GM23248 (cell line): Measurements from ENCODE around the gene OR2V2. TPM values are rescaled to one million over a fixed set of nuclear protein-coding genes. Genes with fewer than 3 reads are reported as not detected.
"Not testable (repeated sequence)": the region's sequence is repeated elsewhere in the genome, so short reads cannot be mapped to it uniquely, and the experiment has no call there.

Source experiments
- DNase-seq: peaks from one replicate; pipeline ENCODE4 v3.0.0-alpha.2; 2015
- H2AFZ ChIP-seq: fragments of 200-600 bp; sonication (generic); 2 replicates; pipeline ENCODE4 v1.6.1; 2016; ENCODE audit warnings: antibody characterized with exemption
- H3F3A ChIP-seq: fragments of 200-600 bp; sonication (generic); 2 replicates; pipeline ENCODE4 v1.6.1; 2016; ENCODE audit warnings: mild to moderate bottlenecking, antibody characterized with exemption, mixed run types; ENCODE audit not compliant: insufficient read depth
- H3K27ac ChIP-seq: fragments of 200-600 bp; sonication (generic); 2 replicates; pipeline ENCODE4 v1.5.1; 2016; ENCODE audit warnings: mild to moderate bottlenecking
- H3K27me3 ChIP-seq: fragments of 200-600 bp; sonication (generic); replicated peaks from 2 replicates; pipeline ENCODE4 v1.6.1; 2016; ENCODE audit warnings: mild to moderate bottlenecking; ENCODE audit not compliant: insufficient read depth
- H3K36me3 ChIP-seq: fragments of 200-600 bp; sonication (generic); 2 replicates; pipeline ENCODE4 v1.6.1; 2016; ENCODE audit warnings: low read depth, mild to moderate bottlenecking
- H3K4me1 ChIP-seq: fragments of 200-600 bp; sonication (generic); 2 replicates; pipeline ENCODE4 v1.6.1; 2016; ENCODE audit warnings: mild to moderate bottlenecking; ENCODE audit not compliant: insufficient read depth
- H3K4me2 ChIP-seq: fragments of 200-600 bp; sonication (generic); one replicate; pipeline ENCODE4 v1.6.1; 2016; ENCODE audit warnings: mild to moderate bottlenecking; ENCODE audit not compliant: unreplicated experiment
- H3K4me3 ChIP-seq: fragments of 200-600 bp; sonication (generic); 2 replicates; pipeline ENCODE4 v1.5.1; 2016; ENCODE audit warnings: mild to moderate bottlenecking
- H3K79me2 ChIP-seq: fragments of 200-600 bp; sonication (generic); 2 replicates; pipeline ENCODE4 v1.6.1; 2016; ENCODE audit warnings: mild to moderate bottlenecking; ENCODE audit not compliant: insufficient read depth
- H3K9ac ChIP-seq: fragments of 200-600 bp; sonication (generic); 2 replicates; pipeline ENCODE4 v1.6.1; 2016; ENCODE audit warnings: mild to moderate bottlenecking
- H3K9me2 ChIP-seq: fragments of 200-600 bp; sonication (generic); 2 replicates; pipeline ENCODE4 v1.6.1; 2016; ENCODE audit warnings: mixed run types, mild to moderate bottlenecking, moderate library complexity; ENCODE audit not compliant: insufficient read depth
- H3K9me3 ChIP-seq: fragments of 200-600 bp; sonication (generic); one replicate; pipeline ENCODE4 v1.6.1; 2017; ENCODE audit warnings: low read depth
- H4K20me1 ChIP-seq: fragments of 200-600 bp; sonication (generic); 2 replicates; pipeline ENCODE4 v1.6.0; 2016; ENCODE audit not compliant: insufficient read depth
- EZH2 ChIP-seq: fragments of 200-600 bp; sonication (generic); IDR thresholded peaks from 2 replicates; pipeline ENCODE4 v1.6.1; 2018; ENCODE audit warnings: antibody characterized with exemption, mild to moderate bottlenecking; ENCODE audit not compliant: insufficient read depth, poor library complexity, severe bottlenecking
- EZH2phosphoT487 ChIP-seq: fragments of 200-600 bp; sonication (generic); IDR thresholded peaks from 2 replicates; pipeline ENCODE4 v1.6.1; 2018; ENCODE audit warnings: antibody characterized with exemption, moderate library complexity, mild to moderate bottlenecking, low read depth; ENCODE audit not compliant: insufficient read depth
- WGBS, 2 experiments: methylation state at CpG; one replicate each; pipeline ENCODE4 v1.1.6; 2015 to 2017; ENCODE audit warnings: low lambda C conversion rate in 2 of 2, low coverage in 1 of 2; ENCODE audit errors: missing lambda C conversion rate in 2 of 2; 5-methylcytosine and 5-hydroxymethylcytosine counted together
- in situ Hi-C: fragments of 300-500 bp; cut with MboI; formaldehyde crosslinking; loops from 2 replicates; pipeline ENCODE4 v1.15.0; 2020
- polyA plus RNA-seq: library from polyadenylated mRNA; unstranded; fragments of >200 nt; fragmentation: Nextera tagmentation; extraction: Ambion mirVana; gene quantifications from 2 replicates; pipeline ENCODE4 v1.2.1, GENCODE V29; 2016
- total RNA-seq: library from RNA; depleted of rRNA; stranded (reverse); fragments of >200 nt; shearing (Covaris generic); gene quantifications from 2 replicates; pipeline ENCODE4 v1.2.3, GENCODE V29; 2014; rRNA removed

OR2V2 gene, protein sequence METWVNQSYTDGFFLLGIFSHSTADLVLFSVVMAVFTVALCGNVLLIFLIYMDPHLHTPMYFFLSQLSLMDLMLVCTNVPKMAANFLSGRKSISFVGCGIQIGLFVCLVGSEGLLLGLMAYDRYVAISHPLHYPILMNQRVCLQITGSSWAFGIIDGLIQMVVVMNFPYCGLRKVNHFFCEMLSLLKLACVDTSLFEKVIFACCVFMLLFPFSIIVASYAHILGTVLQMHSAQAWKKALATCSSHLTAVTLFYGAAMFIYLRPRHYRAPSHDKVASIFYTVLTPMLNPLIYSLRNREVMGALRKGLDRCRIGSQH
- total RNA-seq (not detected in 2 replicates), polyA plus RNA-seq (not detected in 2 replicates)

DNA sequence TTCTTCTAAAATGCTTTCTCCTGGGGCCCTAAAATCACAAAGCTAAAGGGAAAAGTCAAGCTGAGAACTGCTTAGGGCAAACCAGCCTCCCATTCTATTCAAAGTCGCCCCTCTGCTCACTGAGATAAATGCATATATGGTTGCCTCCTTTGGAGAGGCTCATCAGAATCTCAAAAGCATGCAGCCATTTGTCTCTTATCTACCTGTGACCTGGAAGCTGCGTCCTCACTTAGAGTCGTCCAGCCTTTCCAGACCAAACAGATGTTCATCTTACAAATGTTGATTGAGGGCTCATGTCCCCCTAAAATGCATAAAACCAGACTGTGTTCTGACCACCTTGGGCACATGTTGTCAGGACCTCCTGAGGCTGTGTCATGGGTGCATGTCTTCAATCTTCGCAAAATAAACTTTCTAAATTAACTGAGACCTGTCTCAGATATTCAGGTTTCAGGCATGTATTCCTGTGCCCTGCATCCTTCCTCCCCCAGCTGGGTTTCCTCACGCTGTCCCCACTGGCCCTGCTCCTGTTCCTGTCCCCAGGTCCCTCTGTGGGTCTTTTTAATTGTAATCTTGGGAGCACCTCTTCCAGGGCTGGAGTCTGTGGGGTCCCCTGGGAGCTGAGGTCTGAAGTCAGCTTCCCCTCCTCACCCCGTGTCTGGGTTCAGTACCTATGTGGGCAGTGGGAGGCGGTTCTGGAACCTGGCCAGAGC is at the start of gene OR2V2:
Gene OR2V2 (plus strand): TSS at position 660 of the 710 bp plus-strand sequence. CDS start 7,357 bp downstream, outside the sequence.
- H2AFZ ChIP-seq, in situ Hi-C loops, H3K79me2 ChIP-seq, H3K9me2 ChIP-seq, H3K36me3 ChIP-seq, H3F3A ChIP-seq, H3K4me3 ChIP-seq, H3K9me3 ChIP-seq, H3K4me2 ChIP-seq, H3K9ac ChIP-seq, DNase-seq, H3K27ac ChIP-seq, H3K4me1 ChIP-seq, H4K20me1 ChIP-seq: not testable (repeated sequence)
- peaks cover 14% of the 10 kb centered on the region; the same call in 1 of the 2 replicates for H3K27me3 ChIP-seq
- WGBS, 2 experiments: 9 to 11% methylated on average over 5 to 7 of the region's 7 CpGs

- H3K9ac ChIP-seq, H3F3A ChIP-seq, H3K4me3 ChIP-seq, H3K9me2 ChIP-seq, H2AFZ ChIP-seq, in situ Hi-C loops, H3K4me1 ChIP-seq, H4K20me1 ChIP-seq, H3K9me3 ChIP-seq, H3K79me2 ChIP-seq, H3K27ac ChIP-seq, H3K4me2 ChIP-seq, H3K36me3 ChIP-seq, DNase-seq: not testable (repeated sequence)
- H3K27me3 ChIP-seq: peaks cover 18% of the 10 kb centered on the region
- WGBS, 2 experiments: 6% methylated on average over 13 of the region's 56 CpGs; no CpG with 5 or more reads in 1 of the 2 experiments
Measured at GRCh38 chr5:181097759-181098491, 49.5 kb upstream of the OR2V2 start.

DNA sequence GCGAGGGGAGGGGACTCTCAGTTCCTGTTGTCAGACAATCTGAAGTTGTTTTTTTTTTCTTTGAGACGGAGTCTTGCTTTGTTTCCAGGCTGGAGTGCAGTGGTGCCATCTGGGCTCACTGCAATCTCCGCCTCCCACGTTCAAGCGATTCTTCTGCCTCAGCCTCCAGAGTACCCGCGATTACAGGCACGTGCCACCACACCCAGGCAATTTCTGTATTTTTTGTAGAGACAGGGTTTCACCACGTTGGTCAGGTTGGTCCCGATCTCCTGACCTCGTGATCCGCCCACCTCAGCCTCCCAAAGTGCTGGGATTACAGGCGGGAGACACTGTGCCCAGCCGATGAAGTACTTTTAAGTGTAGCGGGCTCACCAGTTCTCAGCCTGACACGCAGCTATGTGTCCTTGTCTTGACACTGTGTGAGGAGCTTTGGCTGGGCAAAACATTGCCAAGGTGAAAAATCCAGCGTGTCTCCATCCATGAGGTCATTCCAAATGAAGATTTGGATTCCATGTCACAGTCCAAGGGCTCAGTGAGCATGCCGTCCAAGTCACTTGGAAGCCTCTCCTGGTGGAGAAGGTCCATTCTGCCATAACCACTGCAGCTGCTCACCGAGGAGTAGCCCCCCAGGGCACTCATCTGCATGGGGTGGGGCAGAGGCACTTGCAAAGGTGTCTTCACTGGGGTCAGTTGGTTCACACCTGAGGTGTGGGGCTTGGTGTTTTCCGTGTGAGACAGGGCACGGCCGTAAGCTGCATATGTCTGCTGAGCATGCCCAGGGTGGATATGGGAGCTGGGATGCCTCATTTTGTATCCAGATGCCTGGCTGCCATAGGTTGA is 48.4 kb upstream of the OR2V2 start:
- WGBS, 2 experiments: 20 to 21% methylated on average over 18 to 22 of the region's 22 CpGs
- in situ Hi-C loops: no loop called here

GRCh38 chr5:181099602-181100086 is 47.7 kb upstream of the OR2V2 start:
- no peaks in the 10 kb centered on the region for H3K9me2 ChIP-seq
- no peak for TF ChIP-seq EZH2
- TF ChIP-seq EZH2phosphoT487: no peak
- H3K79me2 ChIP-seq: no peaks in the 10 kb centered on the region
- H3K9me3 ChIP-seq: no peaks in the 10 kb centered on the region
- H3F3A ChIP-seq: no peaks in the 10 kb centered on the region
- no peaks in the 10 kb centered on the region for H4K20me1 ChIP-seq
- 41 to 47% methylated on average over 11 of the region's 11 CpGs for WGBS, 2 experiments
- no peak overlapping the region for H2AFZ ChIP-seq
- H3K27ac ChIP-seq: no peak overlapping the region
- H3K4me1 ChIP-seq: no peaks in the 10 kb centered on the region
- H3K9ac ChIP-seq: no peak overlapping the region
- H3K36me3 ChIP-seq: no peaks in the 10 kb centered on the region
- no peak overlapping the region for H3K4me3 ChIP-seq
- peaks cover 18% of the 10 kb centered on the region for H3K27me3 ChIP-seq
- H3K4me2 ChIP-seq: no peak overlapping the region
- no peak for DNase-seq
- in situ Hi-C loops: no loop called here

More for the DNA sequence above, 48.4 kb upstream of the OR2V2 start:
- TF ChIP-seq EZH2phosphoT487 (no peak), EZH2 (peak; percentile 52)
- Histone ChIP-seq H3K4me2 (no peak overlapping the region), H3K9me2 (no peaks in the 10 kb centered on the region), H3K4me3 (no peak overlapping the region), H3K4me1 (no peaks in the 10 kb centered on the region), H3K9me3 (no peaks in the 10 kb centered on the region), H2AFZ (no peak overlapping the region), H3K9ac (no peak overlapping the region), H4K20me1 (no peaks in the 10 kb centered on the region), H3K36me3 (no peaks in the 10 kb centered on the region), H3K27ac (no peak overlapping the region), H3K27me3 (peaks cover 18% of the 10 kb centered on the region), H3F3A (no peaks in the 10 kb centered on the region), H3K79me2 (no peaks in the 10 kb centered on the region)
- DNase-seq: peak; percentile 11
